ENCODE data around the gene HERC3. TPM values are rescaled to one million over a fixed set of nuclear protein-coding genes. Genes with fewer than 3 reads are reported as not detected.

The HERC3 gene
- total RNA-seq, 1 experiment from 2014 or later: 16.9 TPM

DNA sequence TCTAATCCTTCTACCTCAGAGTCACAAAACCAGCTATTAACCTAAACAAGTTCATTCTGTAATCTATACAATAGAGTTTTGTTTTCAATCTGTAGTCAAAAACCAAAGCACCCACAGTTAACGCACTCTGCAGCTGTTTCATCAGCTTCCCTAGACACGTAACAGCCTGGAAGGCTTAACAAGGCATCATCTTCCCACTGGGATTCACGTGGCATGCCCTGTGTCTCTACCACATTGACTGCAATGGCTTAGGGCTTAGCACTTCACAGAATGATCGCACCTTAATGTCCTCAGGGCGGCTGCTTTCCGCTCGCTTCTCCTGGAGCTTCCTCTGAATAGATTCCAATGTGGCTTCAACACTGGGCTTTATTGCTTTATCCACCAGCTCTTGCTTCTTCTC, 155.1 kb downstream of the HERC3 start:
- Histone ChIP-seq H3K9me3 (ENCODE audit: insufficient read depth, low read depth) (no peaks in the 10 kb centered on the region), H2AFZ (no peak overlapping the region), H3K79me2 (ENCODE audit: low read depth) (no peaks in the 10 kb centered on the region), H3K4me2 (no peak overlapping the region), H3F3A (ENCODE audit: insufficient read depth, low read depth) (no peaks in the 10 kb centered on the region), H3K4me3 (no peak overlapping the region), H4K20me1 (ENCODE audit: insufficient read depth) (no peaks in the 10 kb centered on the region), H3K36me3 (ENCODE audit: low read depth) (no peaks in the 10 kb centered on the region), H3K9me2 (ENCODE audit: insufficient read depth) (no peaks in the 10 kb centered on the region), H3K4me1 (replicated peaks; ENCODE audit: insufficient read depth) (no peaks in the 10 kb centered on the region), H3K27me3 (ENCODE audit: insufficient read depth, low read depth) (no peaks in the 10 kb centered on the region), H3K27ac (no peak overlapping the region)
- no peak for DNase-seq
- TF ChIP-seq EZH2 (IDR thresholded peaks at IDR 0.05; ENCODE audit: low read depth): no peak
- TF ChIP-seq, protein P1, sequence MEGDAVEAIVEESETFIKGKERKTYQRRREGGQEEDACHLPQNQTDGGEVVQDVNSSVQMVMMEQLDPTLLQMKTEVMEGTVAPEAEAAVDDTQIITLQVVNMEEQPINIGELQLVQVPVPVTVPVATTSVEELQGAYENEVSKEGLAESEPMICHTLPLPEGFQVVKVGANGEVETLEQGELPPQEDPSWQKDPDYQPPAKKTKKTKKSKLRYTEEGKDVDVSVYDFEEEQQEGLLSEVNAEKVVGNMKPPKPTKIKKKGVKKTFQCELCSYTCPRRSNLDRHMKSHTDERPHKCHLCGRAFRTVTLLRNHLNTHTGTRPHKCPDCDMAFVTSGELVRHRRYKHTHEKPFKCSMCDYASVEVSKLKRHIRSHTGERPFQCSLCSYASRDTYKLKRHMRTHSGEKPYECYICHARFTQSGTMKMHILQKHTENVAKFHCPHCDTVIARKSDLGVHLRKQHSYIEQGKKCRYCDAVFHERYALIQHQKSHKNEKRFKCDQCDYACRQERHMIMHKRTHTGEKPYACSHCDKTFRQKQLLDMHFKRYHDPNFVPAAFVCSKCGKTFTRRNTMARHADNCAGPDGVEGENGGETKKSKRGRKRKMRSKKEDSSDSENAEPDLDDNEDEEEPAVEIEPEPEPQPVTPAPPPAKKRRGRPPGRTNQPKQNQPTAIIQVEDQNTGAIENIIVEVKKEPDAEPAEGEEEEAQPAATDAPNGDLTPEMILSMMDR (conservative IDR thresholded peaks at IDR 0.05): no peak
- POLR2A ChIA-PET (ENCODE audit: unreplicated experiment): no interaction called here
- intact Hi-C loops (cut with micrococcal nuclease; ENCODE audit: unreplicated experiment): no loop called here
- BruUV-seq (replicated peaks): no TSS peak
- CTCF ChIA-PET: no interaction called here

DNA sequence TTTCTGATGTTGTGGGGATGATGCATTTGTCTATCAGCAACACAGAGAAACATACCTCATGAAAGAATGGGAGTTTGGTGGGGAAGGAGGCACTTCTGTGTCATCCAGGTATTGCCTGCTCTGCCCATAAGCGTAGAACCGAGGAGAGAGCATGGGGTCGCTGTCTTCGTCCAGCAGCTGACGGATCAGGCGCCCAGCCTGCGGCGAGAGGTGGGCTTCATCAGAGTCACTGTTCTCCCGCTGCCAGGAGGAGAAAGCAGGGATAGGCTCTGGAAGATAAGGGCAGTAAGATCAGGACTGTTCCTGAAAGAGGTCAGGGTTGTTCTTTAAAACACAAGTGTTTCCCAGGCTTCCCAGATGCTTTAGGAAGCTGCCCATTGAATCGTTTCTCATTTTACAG, 158.1 kb downstream of the HERC3 start:
- Histone ChIP-seq H3K4me3 (no peak overlapping the region), H3K9me2 (ENCODE audit: insufficient read depth) (no peaks in the 10 kb centered on the region), H3K9me3 (ENCODE audit: insufficient read depth, low read depth) (no peaks in the 10 kb centered on the region), H2AFZ (no peak overlapping the region), H3K4me2 (no peak overlapping the region), H3K36me3 (ENCODE audit: low read depth) (no peaks in the 10 kb centered on the region), H3K27me3 (ENCODE audit: insufficient read depth, low read depth) (no peaks in the 10 kb centered on the region), H4K20me1 (ENCODE audit: insufficient read depth) (no peaks in the 10 kb centered on the region), H3K79me2 (ENCODE audit: low read depth) (no peaks in the 10 kb centered on the region), H3F3A (ENCODE audit: insufficient read depth, low read depth) (no peaks in the 10 kb centered on the region), H3K4me1 (replicated peaks; ENCODE audit: insufficient read depth) (no peaks in the 10 kb centered on the region), H3K27ac (no peak overlapping the region)
- TF ChIP-seq, protein P1 (conservative IDR thresholded peaks at IDR 0.05): no peak
- no peak for TF ChIP-seq EZH2 (IDR thresholded peaks at IDR 0.05; ENCODE audit: low read depth)
- no TSS peak for BruUV-seq (replicated peaks)
- no peak for DNase-seq
- intact Hi-C loops (cut with micrococcal nuclease; ENCODE audit: unreplicated experiment): no loop called here
- CTCF ChIA-PET: no interaction called here
- POLR2A ChIA-PET (ENCODE audit: unreplicated experiment): no interaction called here

DNA sequence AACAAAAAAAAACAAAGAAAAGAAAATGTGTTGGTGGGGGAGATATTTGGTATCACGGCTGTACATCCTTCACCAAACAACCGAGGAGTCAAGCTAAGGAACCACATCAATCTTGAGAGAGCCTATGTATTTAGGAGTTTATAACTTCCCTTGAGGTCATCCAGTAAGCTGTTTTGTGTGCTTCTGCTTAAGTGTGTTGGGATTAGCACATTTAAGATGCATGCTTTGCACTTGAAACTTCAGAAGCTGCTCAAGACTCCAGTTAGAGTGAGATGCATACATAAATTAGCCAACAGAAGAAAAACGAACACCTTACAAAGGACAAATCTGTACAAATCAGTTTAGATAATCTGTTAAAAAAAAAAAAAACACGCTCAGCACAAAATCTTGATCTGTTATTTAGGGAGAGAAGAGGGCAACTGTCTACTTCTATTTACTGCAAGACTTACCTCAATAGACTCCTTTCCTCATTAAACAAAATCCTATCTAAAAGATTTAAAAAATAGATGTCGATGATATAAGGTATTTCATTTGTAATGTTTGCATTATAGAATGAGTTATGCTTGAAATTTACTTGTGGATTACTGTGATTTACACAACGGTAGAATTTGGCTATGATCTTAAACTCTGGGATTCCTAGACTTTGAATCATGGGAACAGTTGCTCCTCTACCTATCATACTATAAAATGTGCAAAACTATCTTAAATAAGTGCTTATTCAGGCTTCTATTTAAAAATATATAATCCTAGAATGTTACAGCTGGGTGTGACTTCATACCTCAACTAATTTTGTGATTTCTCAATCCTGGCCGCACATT, 159.2 kb downstream of the HERC3 start:
- ChIA-PET POLR2A (ENCODE audit: unreplicated experiment) (no interaction called here), CTCF (no interaction called here)
- H3K4me2 ChIP-seq: no peak overlapping the region
- H2AFZ ChIP-seq: no peak overlapping the region
- no peaks in the 10 kb centered on the region for H3F3A ChIP-seq (ENCODE audit: insufficient read depth, low read depth)
- H3K27ac ChIP-seq: no peak overlapping the region
- TF ChIP-seq, protein P1 (conservative IDR thresholded peaks at IDR 0.05): no peak
- no peak for TF ChIP-seq EZH2 (IDR thresholded peaks at IDR 0.05; ENCODE audit: low read depth)
- no peaks in the 10 kb centered on the region for H3K9me3 ChIP-seq (ENCODE audit: insufficient read depth, low read depth)
- no peaks in the 10 kb centered on the region for H3K79me2 ChIP-seq (ENCODE audit: low read depth)
- BruUV-seq (replicated peaks): no TSS peak
- no peak overlapping the region for H3K4me3 ChIP-seq
- no peak for DNase-seq
- H3K36me3 ChIP-seq (ENCODE audit: low read depth): no peaks in the 10 kb centered on the region
- H4K20me1 ChIP-seq (ENCODE audit: insufficient read depth): no peaks in the 10 kb centered on the region
- no peaks in the 10 kb centered on the region for H3K9me2 ChIP-seq (ENCODE audit: insufficient read depth)
- no peaks in the 10 kb centered on the region for H3K4me1 ChIP-seq (replicated peaks; ENCODE audit: insufficient read depth)
- intact Hi-C loops (cut with micrococcal nuclease; ENCODE audit: unreplicated experiment): no loop called here
- no peaks in the 10 kb centered on the region for H3K27me3 ChIP-seq (ENCODE audit: insufficient read depth, low read depth)
